HG03575 (cell line): Measurements from ENCODE around the gene PASK.

Experiments
- ATAC-seq: cut with Tn5 transposase; IDR thresholded peaks from one replicate; pipeline ENCODE4 v1.9.1; 2021; ENCODE audit not compliant: unreplicated experiment, insufficient number of reproducible peaks, low FRiP score; ENCODE audit errors: extremely low read depth

Gene PASK

DNA sequence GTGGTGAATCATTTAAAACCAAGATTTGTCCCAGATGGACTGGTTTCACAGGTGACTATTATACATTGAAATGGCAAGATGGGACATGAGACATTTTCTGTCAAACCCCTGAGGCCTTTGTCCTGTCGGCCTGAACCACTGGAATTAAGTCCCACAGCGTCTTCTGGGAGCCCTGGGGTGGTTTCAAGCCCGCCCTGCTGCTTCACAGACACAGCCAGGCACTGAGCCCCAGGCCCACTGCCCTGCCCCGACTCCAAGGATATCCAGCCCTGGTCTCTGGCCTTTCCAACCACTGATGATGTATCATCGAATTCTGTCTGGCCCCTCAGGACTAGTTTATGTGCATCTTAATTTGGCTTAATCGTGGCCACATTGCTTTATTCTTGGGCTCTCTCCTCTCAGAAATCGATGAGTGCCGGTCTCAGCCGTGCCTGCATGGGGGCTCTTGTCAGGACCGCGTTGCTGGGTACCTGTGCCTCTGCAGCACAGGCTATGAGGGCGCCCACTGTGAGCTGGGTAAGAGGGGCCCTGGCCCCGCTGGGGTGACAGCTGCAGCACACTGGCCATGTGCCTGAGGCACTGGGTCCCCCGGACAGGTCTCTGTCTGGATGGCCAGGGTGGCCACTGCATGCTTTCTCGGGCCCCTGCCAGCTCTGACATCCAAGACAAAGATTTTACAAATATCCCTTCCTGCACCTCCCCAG lies 86.7 kb downstream of the PASK start:
- ATAC-seq: no peak

DNA sequence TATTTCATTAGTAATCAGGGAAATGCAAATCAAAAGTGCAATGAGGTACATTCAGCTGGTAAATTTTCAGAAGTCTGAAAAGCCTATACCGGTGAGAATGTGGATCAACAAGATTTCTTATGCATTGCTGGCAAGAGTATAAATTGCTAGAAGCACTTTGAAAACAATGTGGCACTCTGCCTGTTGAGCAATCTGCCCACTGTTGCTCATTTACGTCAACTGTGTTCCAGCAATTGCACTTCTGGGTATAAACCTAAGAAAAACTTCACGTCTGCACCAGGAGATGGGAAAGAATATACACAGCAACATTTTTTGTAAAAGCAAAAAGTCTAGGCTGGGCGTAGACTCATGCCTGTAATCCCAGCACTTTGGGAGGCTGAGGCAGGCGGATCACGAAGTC lies 88.0 kb downstream of the PASK start:
- no peak for ATAC-seq
